Stomach (tissue), 9 donors: ENCODE measurements around the gene FHL1. TPM values are rescaled to one million over a fixed set of nuclear protein-coding genes. Genes with fewer than 3 reads are reported as not detected.
A peak's percentile ranks its signal among the peaks of the same experiment; 100 is the strongest.

Experiments
- DNase-seq, 2 donors: peaks; one replicate each; pipeline versions ENCODE4 v3.0.0 to v3.0.0-alpha.2; 2013 to 2019
- H3K27ac ChIP-seq, 5 donors: fragments of 200-600 bp in 4 of 5; sonication (generic) in 4 of 5; one replicate each; pipeline ENCODE4 v1.5.1; 2013 to 2019; ENCODE audit warnings: mild to moderate bottlenecking in 1 of 5, moderate library complexity in 1 of 5
- H3K27me3 ChIP-seq, 3 donors: fragments of 200-600 bp; sonication (generic); one replicate each; pipeline ENCODE4 v1.5.1; 2017 to 2019; ENCODE audit warnings: mixed run types in 1 of 3
- H3K36me3 ChIP-seq, 4 donors: fragments of 200-600 bp; sonication (generic); 1 replicate in 3 of 4; 2 replicates in 1 of 4; pipeline ENCODE4 v1.5.1; 2016 to 2019
- H3K4me1 ChIP-seq, 4 donors: fragments of 200-600 bp; sonication (generic); one replicate each; pipeline ENCODE4 v1.5.1; 2016 to 2019
- H3K4me3 ChIP-seq, 4 donors: fragments of 200-600 bp; sonication (generic) in 3 of 4; one replicate each; pipeline ENCODE4 v1.5.1; 2016 to 2019; ENCODE audit warnings: mild to moderate bottlenecking in 1 of 4
- H3K9me3 ChIP-seq, 4 donors: fragments of 200-600 bp; sonication (generic); one replicate each; pipeline ENCODE4 v1.5.1; 2016 to 2019
- EP300 ChIP-seq: sonication (generic); formaldehyde crosslinking; IDR thresholded peaks from one replicate; pipeline ENCODE4 v1.6.1; 2017; ENCODE audit warnings: antibody characterized with exemption
- POLR2A ChIP-seq, 4 donors: fragments of 450-650 bp; IDR thresholded peaks; one replicate each; pipeline ENCODE4 v1.6.1; 2016; ENCODE audit warnings: antibody characterized with exemption in 4 of 4, control low read depth in 2 of 4, mild to moderate bottlenecking in 1 of 4, moderate library complexity in 1 of 4
- POLR2AphosphoS5 ChIP-seq, 3 donors: sonication (generic); formaldehyde crosslinking; IDR thresholded peaks; one replicate each; pipeline ENCODE4 v1.6.1; 2016; ENCODE audit warnings: antibody characterized with exemption in 3 of 3
- WGBS, 5 donors: extraction: QIAGEN DNeasy Blood & Tissue Kit in 3 of 5; methylation state at CpG; one replicate each; pipeline versions ENCODE4 v1.1.5 to v1.1.7; 2013 to 2018; 5-methylcytosine and 5-hydroxymethylcytosine counted together
- intact Hi-C: fragments of 100-400 bp; cut with DNase I; formaldehyde crosslinking; loops from one replicate; pipeline ENCODE4 v1.15.1; 2023; ENCODE audit warnings: low total_unique reads
- polyA plus RNA-seq, 3 donors: library from polyadenylated mRNA; stranded (reverse); fragments of 200-250 nt; gene quantifications; one replicate each; pipeline ENCODE4 v1.2.3, GENCODE V29; 2013
- total RNA-seq, 5 donors: library from RNA; depleted of rRNA; stranded (reverse); fragments of >200 nt; gene quantifications; one replicate each; pipeline versions ENCODE4 v1.1.0 to v1.2.3, GENCODE V29; 2014 to 2016
- TF ChIP-seq, protein P1 (sequence below), 7 experiments: fragments of 450-650 bp in 4 of 7; fragments of 200-600 bp in 3 of 7; sonication (generic) in 3 of 7; IDR thresholded peaks; one replicate each; pipeline ENCODE4 v1.5.1; 2016 to 2019; ENCODE audit warnings: antibody characterized with exemption in 7 of 7, control low read depth in 2 of 7, mild to moderate bottlenecking in 1 of 7
- donor health status: healthy with polysubstance abuse.
- donor health status: Bipolar disorder and iron deficiency.
- donor health status: healthy.

The FHL1 gene
- total and polyA plus RNA-seq, 8 donors, result 101 to 1,286 (median 337) TPM

DNA sequence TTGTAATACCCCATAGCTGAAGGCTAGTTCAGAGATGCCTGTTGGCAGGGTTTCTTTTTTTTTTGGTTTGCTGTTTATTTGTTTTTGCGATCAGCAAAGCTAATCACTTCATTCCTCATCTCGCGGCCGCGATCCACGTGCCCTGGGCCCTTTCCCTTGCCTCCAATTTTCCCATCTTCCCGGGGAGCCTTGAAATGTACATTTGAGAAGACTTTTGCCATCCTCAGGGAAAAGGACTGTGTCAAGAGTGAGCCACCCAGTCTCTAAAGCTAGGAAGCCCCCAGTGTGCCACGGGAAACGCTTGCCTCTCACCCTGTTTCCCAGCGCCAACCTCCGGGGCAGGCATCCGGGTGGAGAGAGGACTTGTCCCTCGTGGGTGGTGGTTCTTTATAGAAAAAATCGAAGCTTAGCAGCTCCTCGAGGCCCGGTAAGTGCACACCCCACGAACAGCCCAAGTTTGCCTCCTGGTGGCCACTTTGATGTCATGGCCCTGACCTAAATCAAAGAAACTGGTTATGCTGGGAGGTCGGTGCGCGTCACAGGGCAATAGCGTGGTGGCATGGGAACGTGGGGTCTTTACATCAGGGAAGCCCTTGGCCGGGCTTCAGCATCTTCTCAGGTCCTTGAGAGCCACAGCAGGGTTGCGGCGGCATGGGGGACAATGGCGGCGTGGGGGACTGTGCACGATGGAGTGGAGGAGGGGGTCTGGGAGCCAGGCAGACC lies 61.8 kb downstream of the FHL1 start:
- Histone ChIP-seq H3K4me3 (no peak overlapping the region), H3K27ac (peak overlapping the region in 4 of 5 donors; percentile 66 to 84 (median 74)), H3K9me3 (no peaks in the 10 kb centered on the region), H3K36me3 (peaks cover 0 to 32% (median 18%) of the 10 kb centered on the region in 4 donors), H3K4me1 (peaks cover 0 to 31% (median 19%) of the 10 kb centered on the region in 4 donors), H3K27me3 (no peaks in the 10 kb centered on the region)
- DNase-seq, result peak; percentile 44 to 72
- WGBS, 5 donors, result 36 to 50% (median 37%) methylated on average over 13 to 28 of the region's 28 CpGs
- TF ChIP-seq, protein P1, sequence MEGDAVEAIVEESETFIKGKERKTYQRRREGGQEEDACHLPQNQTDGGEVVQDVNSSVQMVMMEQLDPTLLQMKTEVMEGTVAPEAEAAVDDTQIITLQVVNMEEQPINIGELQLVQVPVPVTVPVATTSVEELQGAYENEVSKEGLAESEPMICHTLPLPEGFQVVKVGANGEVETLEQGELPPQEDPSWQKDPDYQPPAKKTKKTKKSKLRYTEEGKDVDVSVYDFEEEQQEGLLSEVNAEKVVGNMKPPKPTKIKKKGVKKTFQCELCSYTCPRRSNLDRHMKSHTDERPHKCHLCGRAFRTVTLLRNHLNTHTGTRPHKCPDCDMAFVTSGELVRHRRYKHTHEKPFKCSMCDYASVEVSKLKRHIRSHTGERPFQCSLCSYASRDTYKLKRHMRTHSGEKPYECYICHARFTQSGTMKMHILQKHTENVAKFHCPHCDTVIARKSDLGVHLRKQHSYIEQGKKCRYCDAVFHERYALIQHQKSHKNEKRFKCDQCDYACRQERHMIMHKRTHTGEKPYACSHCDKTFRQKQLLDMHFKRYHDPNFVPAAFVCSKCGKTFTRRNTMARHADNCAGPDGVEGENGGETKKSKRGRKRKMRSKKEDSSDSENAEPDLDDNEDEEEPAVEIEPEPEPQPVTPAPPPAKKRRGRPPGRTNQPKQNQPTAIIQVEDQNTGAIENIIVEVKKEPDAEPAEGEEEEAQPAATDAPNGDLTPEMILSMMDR (IDR thresholded peaks at IDR 0.05), result peak in 4 of 7 experiments; percentile 41 to 57 (median 48)
- TF ChIP-seq EP300, result no peak
- no peak for TF ChIP-seq POLR2A (IDR thresholded peaks at IDR 0.05)
- peak in 1 of 3 donors; percentile 15 for TF ChIP-seq POLR2AphosphoS5 (IDR thresholded peaks at IDR 0.05)
- intact Hi-C loops, result no loop called here

DNA sequence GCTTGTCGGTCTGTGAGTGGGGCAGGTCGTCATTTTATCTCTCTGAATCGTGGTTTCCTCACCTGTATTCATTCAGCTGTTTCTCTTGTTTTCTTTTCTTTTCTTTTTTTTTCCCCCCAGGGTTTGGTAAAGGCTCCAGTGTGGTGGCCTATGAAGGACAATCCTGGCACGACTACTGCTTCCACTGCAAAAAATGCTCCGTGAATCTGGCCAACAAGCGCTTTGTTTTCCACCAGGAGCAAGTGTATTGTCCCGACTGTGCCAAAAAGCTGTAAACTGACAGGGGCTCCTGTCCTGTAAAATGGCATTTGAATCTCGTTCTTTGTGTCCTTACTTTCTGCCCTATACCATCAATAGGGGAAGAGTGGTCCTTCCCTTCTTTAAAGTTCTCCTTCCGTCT lies 62.4 kb downstream of the FHL1 start:
- H3K27me3 ChIP-seq, result no peaks in the 10 kb centered on the region
- no peaks in the 10 kb centered on the region for H3K9me3 ChIP-seq
- no peak overlapping the region for H3K4me3 ChIP-seq
- WGBS, 5 donors, result 47 to 62% (median 60%) methylated on average over 8 to 9 of the region's 9 CpGs
- H3K27ac ChIP-seq, result peak overlapping the region in 4 of 5 donors; percentile 66 to 84 (median 74)
- H3K36me3 ChIP-seq, result peaks cover 0 to 32% (median 18%) of the 10 kb centered on the region in 4 donors
- TF ChIP-seq POLR2A (IDR thresholded peaks at IDR 0.05) (no peak), EP300 (no peak), POLR2AphosphoS5 (IDR thresholded peaks at IDR 0.05) (no peak)
- TF ChIP-seq, protein P1 (IDR thresholded peaks at IDR 0.05), result no peak
- DNase-seq, result no peak
- H3K4me1 ChIP-seq, result peaks cover 0 to 26% (median 15%) of the 10 kb centered on the region in 4 donors
- intact Hi-C loops, result no loop called here

DNA sequence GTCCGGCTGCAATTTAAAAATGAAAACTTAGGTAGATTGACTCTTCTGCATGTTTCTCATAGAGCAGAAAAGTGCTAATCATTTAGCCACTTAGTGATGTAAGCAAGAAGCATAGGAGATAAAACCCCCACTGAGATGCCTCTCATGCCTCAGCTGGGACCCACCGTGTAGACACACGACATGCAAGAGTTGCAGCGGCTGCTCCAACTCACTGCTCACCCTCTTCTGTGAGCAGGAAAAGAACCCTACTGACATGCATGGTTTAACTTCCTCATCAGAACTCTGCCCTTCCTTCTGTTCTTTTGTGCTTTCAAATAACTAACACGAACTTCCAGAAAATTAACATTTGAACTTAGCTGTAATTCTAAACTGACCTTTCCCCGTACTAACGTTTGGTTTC lies 62.9 kb downstream of the FHL1 start:
- Histone ChIP-seq H3K27me3 (no peaks in the 10 kb centered on the region), H3K27ac (peak overlapping the region in 3 of 5 donors; percentile 70 to 84 (median 78)), H3K4me1 (peaks cover 0 to 21% (median 11%) of the 10 kb centered on the region in 4 donors), H3K4me3 (no peak overlapping the region), H3K36me3 (peaks cover 0 to 32% (median 18%) of the 10 kb centered on the region in 4 donors), H3K9me3 (no peaks in the 10 kb centered on the region)
- 49 to 71% (median 64%) methylated on average over 7 of the region's 7 CpGs for WGBS, 5 donors
- intact Hi-C loops, result no loop called here
- no peak for DNase-seq
- TF ChIP-seq EP300, result no peak
- TF ChIP-seq, protein P1 (IDR thresholded peaks at IDR 0.05), result no peak
- TF ChIP-seq POLR2AphosphoS5 (IDR thresholded peaks at IDR 0.05), result no peak
- TF ChIP-seq POLR2A (IDR thresholded peaks at IDR 0.05), result no peak

DNA sequence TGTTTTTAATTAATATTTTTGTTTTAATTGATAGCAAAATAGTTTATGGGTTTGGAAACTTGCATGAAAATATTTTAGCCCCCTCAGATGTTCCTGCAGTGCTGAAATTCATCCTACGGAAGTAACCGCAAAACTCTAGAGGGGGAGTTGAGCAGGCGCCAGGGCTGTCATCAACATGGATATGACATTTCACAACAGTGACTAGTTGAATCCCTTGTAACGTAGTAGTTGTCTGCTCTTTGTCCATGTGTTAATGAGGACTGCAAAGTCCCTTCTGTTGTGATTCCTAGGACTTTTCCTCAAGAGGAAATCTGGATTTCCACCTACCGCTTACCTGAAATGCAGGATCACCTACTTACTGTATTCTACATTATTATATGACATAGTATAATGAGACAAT lies 63.5 kb downstream of the FHL1 start:
- DNase-seq, result no peak
- 63 to 83% (median 70%) methylated on average over 5 of the region's 5 CpGs for WGBS, 5 donors
- Histone ChIP-seq H3K9me3 (no peaks in the 10 kb centered on the region), H3K27ac (peak overlapping the region in 2 of 5 donors; percentile 78 to 84), H3K36me3 (peaks cover 0 to 32% (median 18%) of the 10 kb centered on the region in 4 donors), H3K4me3 (no peak overlapping the region), H3K4me1 (peaks cover 0 to 21% (median 11%) of the 10 kb centered on the region in 4 donors), H3K27me3 (no peaks in the 10 kb centered on the region)
- intact Hi-C loops, result no loop called here
- TF ChIP-seq, protein P1 (IDR thresholded peaks at IDR 0.05), result no peak
- TF ChIP-seq POLR2A (IDR thresholded peaks at IDR 0.05) (no peak), POLR2AphosphoS5 (IDR thresholded peaks at IDR 0.05) (no peak), EP300 (no peak)
